H9 (cell line): ENCODE data around the gene BASP1. TPM values are rescaled to one million over a fixed set of nuclear protein-coding genes. Genes with fewer than 3 reads are reported as not detected.
A peak's percentile ranks its signal among the peaks of the same experiment; 100 is the strongest.

ENCODE experiments used
- DNase-seq: peaks from one replicate; pipeline ENCODE4 v3.0.0-alpha.2; 2017
- H2AFZ ChIP-seq: one replicate; pipeline ENCODE4 v1.6.1; 2013; ENCODE audit warnings: mild to moderate bottlenecking, low read length, control low read depth, moderate library complexity
- H2AK5ac ChIP-seq: 2 replicates; pipeline ENCODE4 v1.6.1; 2013; ENCODE audit warnings: low read length, control low read depth, mixed read lengths; ENCODE audit not compliant: insufficient read length
- H2BK120ac ChIP-seq: one replicate; pipeline ENCODE4 v1.6.1; 2013; ENCODE audit warnings: low read depth, mild to moderate bottlenecking, low read length, control low read depth, inconsistent platforms; ENCODE audit not compliant: poor library complexity, severe bottlenecking
- H2BK12ac ChIP-seq: 2 replicates; pipeline ENCODE4 v1.6.1; 2013; ENCODE audit warnings: low read length, control low read depth, mixed read lengths, low read depth; ENCODE audit not compliant: insufficient read length
- H2BK15ac ChIP-seq: 2 replicates; pipeline ENCODE4 v1.6.1; 2013; ENCODE audit warnings: low read depth, low read length, control low read depth
- H2BK20ac ChIP-seq: one replicate; pipeline ENCODE4 v1.6.1; 2013; ENCODE audit warnings: low read depth, mild to moderate bottlenecking, low read length, control low read depth, inconsistent platforms; ENCODE audit not compliant: poor library complexity, severe bottlenecking
- H2BK5ac ChIP-seq: 2 replicates; pipeline ENCODE4 v1.6.1; 2013; ENCODE audit warnings: low read length, control low read depth, mixed read lengths; ENCODE audit not compliant: insufficient read length
- H3K14ac ChIP-seq: 2 replicates; pipeline ENCODE4 v1.6.1; 2013; ENCODE audit warnings: low read length, control low read depth; ENCODE audit not compliant: insufficient read depth
- H3K18ac ChIP-seq: 2 replicates; pipeline ENCODE4 v1.6.1; 2013; ENCODE audit warnings: low read depth, mild to moderate bottlenecking, mixed read lengths, low read length, control low read depth; ENCODE audit not compliant: insufficient read length
- H3K23ac ChIP-seq: 2 replicates; pipeline ENCODE4 v1.6.1; 2013; ENCODE audit warnings: low read length, control low read depth, mixed read lengths, low read depth; ENCODE audit not compliant: insufficient read length
- H3K23me2 ChIP-seq: 2 replicates; pipeline ENCODE4 v1.6.1; 2013; ENCODE audit warnings: low read depth, mild to moderate bottlenecking, mixed read lengths, low read length, control low read depth; ENCODE audit not compliant: insufficient read length, poor library complexity, severe bottlenecking
- H3K27ac ChIP-seq: 2 replicates; pipeline ENCODE4 v1.5.1; 2013; ENCODE audit warnings: low read length, control low read depth, mixed read lengths, low read depth; ENCODE audit not compliant: insufficient read length
- H3K27me3 ChIP-seq: 2 replicates; pipeline ENCODE4 v1.6.1; 2013; ENCODE audit warnings: low read length, control low read depth, inconsistent platforms; ENCODE audit not compliant: insufficient read depth
- H3K4ac ChIP-seq: 2 replicates; pipeline ENCODE4 v1.6.1; 2013; ENCODE audit warnings: low read depth, mild to moderate bottlenecking, control low read depth, inconsistent platforms, low read length, moderate library complexity
- H3K4me1 ChIP-seq: 2 replicates; pipeline ENCODE4 v1.6.1; 2013; ENCODE audit warnings: low read length, control low read depth, inconsistent platforms; ENCODE audit not compliant: insufficient read depth
- H3K4me2 ChIP-seq: 2 replicates; pipeline ENCODE4 v1.6.1; 2013; ENCODE audit warnings: low read length, control low read depth, mixed read lengths; ENCODE audit not compliant: insufficient read length, insufficient read depth
- H3K56ac ChIP-seq: 2 replicates; pipeline ENCODE4 v1.6.1; 2013; ENCODE audit warnings: low read depth, mild to moderate bottlenecking, mixed read lengths, low read length, control low read depth; ENCODE audit not compliant: insufficient read length
- H3K79me1 ChIP-seq: 2 replicates; pipeline ENCODE4 v1.6.1; 2013; ENCODE audit warnings: low read depth, mild to moderate bottlenecking, moderate library complexity, low read length, control low read depth, inconsistent platforms; ENCODE audit not compliant: insufficient read depth, poor library complexity, severe bottlenecking
- H3K79me2 ChIP-seq: 2 replicates; pipeline ENCODE4 v1.6.1; 2013; ENCODE audit warnings: low read length, control low read depth, inconsistent platforms; ENCODE audit not compliant: insufficient read depth
- H3K9ac ChIP-seq: 2 replicates; pipeline ENCODE4 v1.6.1; 2013; ENCODE audit warnings: low read length, control low read depth, mixed read lengths; ENCODE audit not compliant: insufficient read length; ENCODE audit errors: extremely low read depth
- H3K9me3 ChIP-seq: one replicate; pipeline ENCODE4 v1.6.1; 2013; ENCODE audit warnings: low read depth, low read length, inconsistent platforms; ENCODE audit not compliant: control insufficient read depth
- H3T11ph ChIP-seq: one replicate; pipeline ENCODE4 v1.6.1; 2013; ENCODE audit warnings: mild to moderate bottlenecking, low read length, control low read depth, inconsistent platforms
- H4K20me1 ChIP-seq: one replicate; pipeline ENCODE4 v1.6.1; 2013; ENCODE audit not compliant: control insufficient read depth, insufficient read length, insufficient read depth
- H4K5ac ChIP-seq: 2 replicates; pipeline ENCODE4 v1.6.1; 2013; ENCODE audit warnings: low read depth, mild to moderate bottlenecking, mixed read lengths, low read length, control low read depth; ENCODE audit not compliant: insufficient read length
- H4K8ac ChIP-seq: replicated peaks from 2 replicates; pipeline ENCODE4 v1.6.1; 2013; ENCODE audit warnings: low read length, control low read depth, mixed read lengths, low read depth; ENCODE audit not compliant: insufficient read length
- H4K91ac ChIP-seq: 2 replicates; pipeline ENCODE4 v1.6.1; 2013; ENCODE audit warnings: low read depth, mild to moderate bottlenecking, moderate library complexity, mixed read lengths, low read length, control low read depth; ENCODE audit not compliant: insufficient read length
- H3K27ac Mint-ChIP-seq, 3 experiments: 2 replicates in 2 of 3; 3 replicates in 1 of 3; pipeline ENCODE4 v1.8.0; 2020 to 2021; ENCODE audit warnings: mixed read lengths in 3 of 3, mild to moderate bottlenecking in 1 of 3, moderate library complexity in 1 of 3
- H3K27me3 Mint-ChIP-seq: 2 replicates; pipeline ENCODE4 v1.8.0; 2021; ENCODE audit warnings: low read depth, mild to moderate bottlenecking, moderate library complexity, mixed read lengths
- H3K36me3 Mint-ChIP-seq, 3 experiments: 2 replicates in 2 of 3; 3 replicates in 1 of 3; pipeline ENCODE4 v1.8.0; 2020 to 2021; ENCODE audit warnings: low read depth in 3 of 3, mixed read lengths in 3 of 3; ENCODE audit not compliant: insufficient read depth in 1 of 3
- H3K4me1 Mint-ChIP-seq, 2 experiments: 2 replicates each; pipeline ENCODE4 v1.8.0; 2020; ENCODE audit warnings: mixed read lengths in 2 of 2
- H3K4me3 Mint-ChIP-seq, 2 experiments: 2 replicates in 1 of 2; 3 replicates in 1 of 2; pipeline ENCODE4 v1.8.0; 2020 to 2021; ENCODE audit warnings: mild to moderate bottlenecking in 2 of 2, mixed read lengths in 2 of 2, moderate library complexity in 1 of 2
- H3K9me3 Mint-ChIP-seq, 2 experiments: 2 replicates in 1 of 2; 3 replicates in 1 of 2; pipeline ENCODE4 v1.8.0; 2020; ENCODE audit warnings: mild to moderate bottlenecking in 2 of 2, mixed read lengths in 2 of 2, moderate library complexity in 1 of 2
- CTCF ChIP-seq: fragments of 200-600 bp; sonication (generic); conservative IDR thresholded peaks from 3 replicates; pipeline ENCODE4 v1.8.0; 2021; ENCODE audit warnings: antibody characterized with exemption, mild to moderate bottlenecking
- WGBS: extraction: QIAGEN DNeasy Blood & Tissue Kit; methylation state at CpG from one replicate; pipeline ENCODE4 v1.1.7; 2013; ENCODE audit warnings: missing lambda C conversion rate, low lambda C conversion rate, mixed read lengths; ENCODE audit not compliant: insufficient read length; ENCODE audit errors: extremely low coverage; 5-methylcytosine and 5-hydroxymethylcytosine counted together
- total RNA-seq: library from RNA; stranded (reverse); gene quantifications from 2 replicates; pipeline ENCODE4 v1.2.1, GENCODE V29; 2021

The BASP1 gene
- total RNA-seq, 1 experiment from 2014 or later: 180 TPM

GRCh38 chr5:17203329-17204132, 13.9 kb upstream of the BASP1 start:
- Histone ChIP-seq H3K56ac (no peak overlapping the region), H3K4me2 (no peak overlapping the region), H3K27ac (no peak overlapping the region), H4K91ac (no peak overlapping the region), H3K14ac (no peak overlapping the region), H3K79me2 (no peaks in the 10 kb centered on the region), H2AFZ (no peak overlapping the region), H4K20me1 (no peaks in the 10 kb centered on the region), H4K8ac (no peak overlapping the region), H2BK5ac (no peak overlapping the region), H3K9ac (no peak overlapping the region), H3K79me1 (no peaks in the 10 kb centered on the region), H2BK15ac (no peak overlapping the region), H3T11ph (no peak overlapping the region), H2BK20ac (no peak overlapping the region), H3K9me3 (no peaks in the 10 kb centered on the region), H2AK5ac (no peak overlapping the region), H2BK12ac (no peak overlapping the region), H3K23ac (no peak overlapping the region), H3K27me3 (no peaks in the 10 kb centered on the region), H3K18ac (no peak overlapping the region), H4K5ac (no peak overlapping the region), H3K4ac (no peak overlapping the region), H2BK120ac (no peak overlapping the region), H3K23me2 (no peaks in the 10 kb centered on the region), H3K4me1 (no peaks in the 10 kb centered on the region; the same call in none of the 2 replicates)
- peak; percentile 85 for TF ChIP-seq CTCF
- Mint-ChIP-seq H3K27me3 (no peaks in the 10 kb centered on the region; the same call in 1 of the 2 replicates), H3K4me1 (peaks cover 9 to 13% of the 10 kb centered on the region in 2 experiments), H3K9me3 (peaks cover 0 to under 1% of the 10 kb centered on the region in 2 experiments; a peak in 2 of 5 replicates), H3K27ac (peak overlapping the region in 1 of 3 experiments; percentile 6; a peak in 1 of 7 replicates), H3K4me3 (no peak overlapping the region), H3K36me3 (peaks cover under 1 to 13% (median 1%) of the 10 kb centered on the region in 3 experiments; a peak in 3 of 7 replicates)
- peak; percentile 40 for DNase-seq
- no CpG with 5 or more reads among the region's 10 CpGs for WGBS
